DND-41 (cell line): Measurements from ENCODE around the gene LARP4B.

Experiments used
- ATAC-seq: fragments of 200-7000 bp; cut with Tn5 transposase; 3 replicates; pipeline ENCODE4 v1.9.1; 2021; ENCODE audit warnings: low read depth; ENCODE audit not compliant: insufficient read depth
- DNase-seq: peaks from one replicate; pipeline ENCODE4 v3.0.0-alpha.2; 2020
- H2AFZ ChIP-seq: 2 replicates; pipeline ENCODE4 v1.6.0; 2012; ENCODE audit warnings: low read depth, low read length
- H3K27ac ChIP-seq: 2 replicates; pipeline ENCODE4 v1.5.1; 2012; ENCODE audit warnings: low read length, inconsistent platforms
- H3K27me3 ChIP-seq: fragments of 200-600 bp; sonication (generic); 2 replicates; pipeline ENCODE4 v1.6.0; 2012; ENCODE audit warnings: low read length, mild to moderate bottlenecking, inconsistent platforms; ENCODE audit not compliant: insufficient read depth, poor library complexity
- H3K36me3 ChIP-seq: 2 replicates; pipeline ENCODE4 v1.5.1; 2012; ENCODE audit warnings: low read length, inconsistent platforms; ENCODE audit not compliant: insufficient read depth
- H3K4me1 ChIP-seq: 2 replicates; pipeline ENCODE4 v1.5.1; 2012; ENCODE audit warnings: mild to moderate bottlenecking, low read length; ENCODE audit not compliant: insufficient read depth
- H3K4me2 ChIP-seq: 2 replicates; pipeline ENCODE4 v1.6.0; 2012; ENCODE audit warnings: mild to moderate bottlenecking, moderate library complexity, low read length, inconsistent platforms; ENCODE audit not compliant: insufficient read depth
- H3K4me3 ChIP-seq, 2 experiments: fragments of 200-600 bp in 1 of 2; shearing (Covaris generic) in 1 of 2; 2 replicates each; pipeline ENCODE4 v1.5.1; 2012 to 2016; ENCODE audit warnings: inconsistent platforms in 2 of 2, low read length in 2 of 2, mild to moderate bottlenecking in 2 of 2, low read depth in 1 of 2, moderate library complexity in 1 of 2
- H3K79me2 ChIP-seq: 2 replicates; pipeline ENCODE4 v1.6.0; 2012; ENCODE audit warnings: low read length, inconsistent platforms; ENCODE audit not compliant: insufficient read depth
- H3K9ac ChIP-seq: 2 replicates; pipeline ENCODE4 v1.6.0; 2012; ENCODE audit warnings: low read depth, mild to moderate bottlenecking, inconsistent platforms, low read length, moderate library complexity
- H3K9me3 ChIP-seq: 2 replicates; pipeline ENCODE4 v1.5.1; 2012; ENCODE audit warnings: low read length, moderate library complexity, mild to moderate bottlenecking, inconsistent platforms; ENCODE audit not compliant: insufficient read depth, severe bottlenecking
- H4K20me1 ChIP-seq: 2 replicates; pipeline ENCODE4 v1.6.0; 2012; ENCODE audit warnings: low read length; ENCODE audit not compliant: insufficient read depth
- EZH2 ChIP-seq: IDR thresholded peaks from 3 replicates; pipeline ENCODE4 v1.6.1; 2012; ENCODE audit warnings: borderline replicate concordance, low read depth, mild to moderate bottlenecking, moderate library complexity, low read length, inconsistent platforms; ENCODE audit not compliant: severe bottlenecking
- TF ChIP-seq, protein P1 (sequence below): IDR thresholded peaks from 2 replicates; pipeline ENCODE4 v1.5.1; 2012; ENCODE audit warnings: borderline replicate concordance, low read length, moderate library complexity, mild to moderate bottlenecking; ENCODE audit not compliant: poor library complexity, severe bottlenecking; ENCODE audit errors: extremely low read depth

LARP4B gene

DNA sequence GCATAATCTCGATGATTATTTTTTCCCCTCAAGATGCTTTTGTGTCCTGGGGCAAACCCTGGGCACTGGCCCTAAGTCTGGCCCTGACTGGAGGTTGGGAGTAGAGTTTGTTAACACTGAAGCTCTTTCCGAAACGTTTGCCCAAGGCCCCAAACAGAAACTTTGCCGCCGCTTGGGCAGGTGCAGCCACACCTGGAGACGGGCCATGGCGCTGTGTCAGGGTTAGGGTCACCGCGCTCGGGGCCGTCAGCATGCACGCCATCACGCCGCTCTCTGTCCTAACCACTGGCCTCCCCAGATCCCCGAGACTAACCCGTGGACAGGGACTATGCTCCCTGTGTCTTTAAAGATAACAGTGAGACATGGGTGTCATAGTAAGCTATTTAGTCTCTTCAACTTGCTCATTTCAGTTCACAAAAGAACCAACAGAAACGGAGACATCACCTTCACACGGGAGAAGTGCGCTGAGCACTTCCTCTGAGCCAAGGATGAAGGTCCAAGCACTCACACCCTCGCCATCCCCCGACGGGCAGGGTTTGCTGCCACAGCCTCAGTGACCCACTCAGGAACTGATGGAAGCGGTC is 156.8 kb downstream of the LARP4B start:
- H3K4me3 ChIP-seq: no peak overlapping the region
- no peaks in the 10 kb centered on the region for H3K27me3 ChIP-seq
- DNase-seq: no peak
- no peak overlapping the region for H3K4me2 ChIP-seq
- no peak overlapping the region for H3K27ac ChIP-seq
- no peaks in the 10 kb centered on the region for H3K9me3 ChIP-seq
- no peaks in the 10 kb centered on the region for H3K79me2 ChIP-seq
- H2AFZ ChIP-seq: no peak overlapping the region
- H3K36me3 ChIP-seq: no peaks in the 10 kb centered on the region
- TF ChIP-seq EZH2: no peak
- TF ChIP-seq, protein P1, sequence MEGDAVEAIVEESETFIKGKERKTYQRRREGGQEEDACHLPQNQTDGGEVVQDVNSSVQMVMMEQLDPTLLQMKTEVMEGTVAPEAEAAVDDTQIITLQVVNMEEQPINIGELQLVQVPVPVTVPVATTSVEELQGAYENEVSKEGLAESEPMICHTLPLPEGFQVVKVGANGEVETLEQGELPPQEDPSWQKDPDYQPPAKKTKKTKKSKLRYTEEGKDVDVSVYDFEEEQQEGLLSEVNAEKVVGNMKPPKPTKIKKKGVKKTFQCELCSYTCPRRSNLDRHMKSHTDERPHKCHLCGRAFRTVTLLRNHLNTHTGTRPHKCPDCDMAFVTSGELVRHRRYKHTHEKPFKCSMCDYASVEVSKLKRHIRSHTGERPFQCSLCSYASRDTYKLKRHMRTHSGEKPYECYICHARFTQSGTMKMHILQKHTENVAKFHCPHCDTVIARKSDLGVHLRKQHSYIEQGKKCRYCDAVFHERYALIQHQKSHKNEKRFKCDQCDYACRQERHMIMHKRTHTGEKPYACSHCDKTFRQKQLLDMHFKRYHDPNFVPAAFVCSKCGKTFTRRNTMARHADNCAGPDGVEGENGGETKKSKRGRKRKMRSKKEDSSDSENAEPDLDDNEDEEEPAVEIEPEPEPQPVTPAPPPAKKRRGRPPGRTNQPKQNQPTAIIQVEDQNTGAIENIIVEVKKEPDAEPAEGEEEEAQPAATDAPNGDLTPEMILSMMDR: no peak
- ATAC-seq: no peak
- H4K20me1 ChIP-seq: no peaks in the 10 kb centered on the region
- no peaks in the 10 kb centered on the region for H3K4me1 ChIP-seq
- H3K9ac ChIP-seq: no peak overlapping the region

DNA sequence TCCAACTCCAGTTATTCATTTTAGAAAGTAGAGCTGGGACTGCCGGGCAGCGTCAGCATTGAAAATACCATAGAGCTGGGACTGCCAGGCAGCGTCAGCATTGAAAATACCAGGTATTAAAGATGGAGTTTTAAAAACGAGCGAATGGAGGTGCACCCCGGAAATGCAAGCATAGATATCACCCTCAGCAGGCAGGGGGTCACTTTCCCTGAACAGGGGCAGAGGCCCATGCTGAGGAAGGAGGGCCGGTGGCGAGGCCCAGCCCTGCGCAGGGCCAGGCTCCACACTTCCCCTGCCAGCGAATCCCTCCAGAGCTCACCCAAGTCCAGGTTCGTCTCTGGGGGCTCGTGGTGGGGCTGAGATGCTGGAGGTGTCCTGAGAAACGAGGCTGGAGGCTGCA is 157.3 kb downstream of the LARP4B start:
- Histone ChIP-seq H2AFZ (no peak overlapping the region), H3K27ac (no peak overlapping the region), H3K4me1 (no peaks in the 10 kb centered on the region), H3K9ac (no peak overlapping the region), H3K27me3 (no peaks in the 10 kb centered on the region), H4K20me1 (no peaks in the 10 kb centered on the region), H3K4me3 (no peak overlapping the region), H3K4me2 (no peak overlapping the region), H3K9me3 (no peaks in the 10 kb centered on the region), H3K79me2 (no peaks in the 10 kb centered on the region), H3K36me3 (no peaks in the 10 kb centered on the region)
- no peak for DNase-seq
- TF ChIP-seq EZH2: no peak
- TF ChIP-seq, protein P1: no peak
- ATAC-seq: no peak

GRCh38 chr10:773562-774161 is 157.8 kb downstream of the LARP4B start:
- H3K4me2 ChIP-seq: no peak overlapping the region
- H3K27ac ChIP-seq: no peak overlapping the region
- H3K4me3 ChIP-seq: no peak overlapping the region
- no peaks in the 10 kb centered on the region for H3K9me3 ChIP-seq
- no peak overlapping the region for H3K9ac ChIP-seq
- ATAC-seq (no peak), DNase-seq (no peak)
- no peaks in the 10 kb centered on the region for H4K20me1 ChIP-seq
- no peak overlapping the region for H2AFZ ChIP-seq
- TF ChIP-seq EZH2: no peak
- H3K36me3 ChIP-seq: no peaks in the 10 kb centered on the region
- H3K27me3 ChIP-seq: no peaks in the 10 kb centered on the region
- H3K4me1 ChIP-seq: no peaks in the 10 kb centered on the region
- H3K79me2 ChIP-seq: no peaks in the 10 kb centered on the region

DNA sequence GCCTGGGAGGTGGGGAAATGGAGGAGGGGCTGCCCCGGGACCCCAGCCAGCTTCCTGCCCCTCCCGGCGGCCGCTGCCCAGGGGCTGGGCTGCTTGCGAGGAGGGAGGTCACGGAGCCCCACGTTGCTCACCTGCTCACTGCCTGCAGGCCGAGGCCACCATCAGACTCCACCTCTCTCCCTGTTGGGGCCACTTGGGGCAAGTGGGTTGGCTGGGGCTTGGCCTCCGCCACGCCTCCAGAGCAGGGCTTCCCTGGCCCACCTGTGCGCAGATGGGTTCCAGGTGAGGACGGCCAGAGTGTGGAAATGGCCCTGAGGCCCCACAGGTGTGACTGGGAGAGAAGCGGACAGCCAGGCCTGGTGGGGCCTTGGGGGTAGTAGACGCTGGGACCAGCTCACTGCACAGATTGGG is 159.3 kb downstream of the LARP4B start:
- no peaks in the 10 kb centered on the region for H3K36me3 ChIP-seq
- ATAC-seq: no peak
- TF ChIP-seq, protein P1: no peak
- TF ChIP-seq EZH2: no peak
- H3K4me3 ChIP-seq: no peak overlapping the region
- H3K27ac ChIP-seq: no peak overlapping the region
- no peak overlapping the region for H2AFZ ChIP-seq
- no peaks in the 10 kb centered on the region for H3K27me3 ChIP-seq
- H3K4me1 ChIP-seq: no peaks in the 10 kb centered on the region
- H3K9me3 ChIP-seq: peaks cover 5% of the 10 kb centered on the region
- H3K9ac ChIP-seq: no peak overlapping the region
- no peak overlapping the region for H3K4me2 ChIP-seq
- DNase-seq: no peak
- no peaks in the 10 kb centered on the region for H3K79me2 ChIP-seq
- no peaks in the 10 kb centered on the region for H4K20me1 ChIP-seq
